SIG-M5 treated with dmso at 0.1 percent for 504 hours (cell line): Measurements from ENCODE around the gene CA11.
A peak's percentile ranks its signal among the peaks of the same experiment; 100 is the strongest.

Source experiments
- DNase-seq: peaks from one replicate; lab custom pipeline; 2025; ENCODE audit not compliant: unreplicated experiment; lab: John Stamatoyannopoulos, UW

CA11 gene

GRCh38 chr19:48614436-48615230 lies 31.4 kb downstream of the CA11 start, which contains the start of gene FAM83E:
Gene FAM83E (minus strand): TSS chr19:48615076. CDS start chr19:48613372, 1,704 bp downstream.
- no peak for DNase-seq

- no peak for DNase-seq
These were observed 32.0 kb downstream of the CA11 start for GRCh38 chr19:48613852-48614435.

GRCh38 chr19:48613024-48613851 lies 32.7 kb downstream of the CA11 start:
- DNase-seq, result no peak

GRCh38 chr19:48611872-48612271 lies 34.1 kb downstream of the CA11 start:
- no peak for DNase-seq

GRCh38 chr19:48609571-48610108 lies 36.3 kb downstream of the CA11 start:
- no peak for DNase-seq

- DNase-seq, result peak; percentile 65
These were observed 37.2 kb downstream of the CA11 start for GRCh38 chr19:48608798-48609263.

GRCh38 chr19:48607359-48607755 lies 38.6 kb downstream of the CA11 start:
- DNase-seq, result no peak

GRCh38 chr19:48606463-48607358 lies 39.3 kb downstream of the CA11 start, which contains the start of gene SPACA4:
Gene SPACA4 (plus strand): TSS chr19:48606742. CDS start chr19:48606979, 237 bp downstream.
- DNase-seq, result no peak

- DNase-seq, result no peak
These were observed 42.1 kb downstream of the CA11 start for GRCh38 chr19:48603850-48604249.

- no peak for DNase-seq
These were observed 42.5 kb downstream of the CA11 start for GRCh38 chr19:48603449-48603848.

- no peak for DNase-seq
These were observed 43.0 kb downstream of the CA11 start for GRCh38 chr19:48603001-48603400.

GRCh38 chr19:48600679-48601417 lies 45.1 kb downstream of the CA11 start:
- no peak for DNase-seq

- no peak for DNase-seq
These were observed 46.8 kb downstream of the CA11 start for GRCh38 chr19:48598996-48599700.

GRCh38 chr19:48596679-48597465 lies 49.1 kb downstream of the CA11 start:
- no peak for DNase-seq

GRCh38 chr19:48596237-48596636 lies 49.8 kb downstream of the CA11 start:
- DNase-seq, result no peak

GRCh38 chr19:48595833-48596232 lies 50.2 kb downstream of the CA11 start:
- no peak for DNase-seq

GRCh38 chr19:48595171-48595570 lies 50.8 kb downstream of the CA11 start:
- no peak for DNase-seq

GRCh38 chr19:48591021-48591420 lies 55.0 kb downstream of the CA11 start:
- no peak for DNase-seq
